Activated T-cell treated with anti-CD3 and anti-CD28 coated beads, Interleukin-2, amount 50 U/mL, for 4 hours (primary cell): Measurements from ENCODE around the gene GLI1. TPM values are rescaled to one million over a fixed set of nuclear protein-coding genes. Genes with fewer than 3 reads are reported as not detected.
A peak's percentile ranks its signal among the peaks of the same experiment; 100 is the strongest.

Source experiments
- ATAC-seq, 2 donors: fragments of 200-7000 bp; cut with Tn5 transposase; one replicate each; pipeline ENCODE4 v1.10.0; 2021
- DNase-seq: peaks from one replicate; pipeline ENCODE4 v3.0.0-alpha.2; 2020
- H3K27me3 Mint-ChIP-seq: one replicate; pipeline ENCODE4 v1.8.0; 2021; ENCODE audit warnings: low read depth, mixed read lengths
- H3K36me3 Mint-ChIP-seq: one replicate; pipeline ENCODE4 v1.8.0; 2022; ENCODE audit warnings: mixed read lengths; ENCODE audit not compliant: insufficient read depth
- H3K4me1 Mint-ChIP-seq: one replicate; pipeline ENCODE4 v1.8.0; 2021; ENCODE audit warnings: low read depth, mixed read lengths
- H3K4me3 Mint-ChIP-seq: one replicate; pipeline ENCODE4 v1.8.0; 2021; ENCODE audit warnings: mild to moderate bottlenecking, moderate library complexity, mixed read lengths
- H3K9me3 Mint-ChIP-seq: one replicate; pipeline ENCODE4 v1.8.0; 2021; ENCODE audit warnings: mixed read lengths
- total RNA-seq, 3 donors: library from RNA; stranded (reverse); gene quantifications; one replicate each; pipeline ENCODE4 v1.2.1, GENCODE V29; 2021

The GLI1 gene
- total RNA-seq, 3 donors from 2014 or later = 0.46 to 1.7 (median 0.65) TPM

DNA sequence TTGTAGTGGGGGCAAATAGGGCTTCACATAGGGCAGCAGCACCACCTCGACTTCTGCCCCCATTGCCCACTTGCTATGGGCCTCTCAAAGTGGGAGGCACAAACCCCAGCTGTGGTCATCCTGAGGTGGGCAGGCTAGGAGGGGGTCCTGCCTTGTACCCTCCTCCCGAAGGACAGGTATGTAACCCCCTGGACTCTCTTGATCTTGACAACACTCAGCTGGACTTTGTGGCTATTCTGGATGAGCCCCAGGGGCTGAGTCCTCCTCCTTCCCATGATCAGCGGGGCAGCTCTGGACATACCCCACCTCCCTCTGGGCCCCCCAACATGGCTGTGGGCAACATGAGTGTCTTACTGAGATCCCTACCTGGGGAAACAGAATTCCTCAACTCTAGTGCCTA is 12.1 kb downstream of the GLI1 start:
- Mint-ChIP-seq H3K4me3 (no peak overlapping the region), H3K9me3 (no peaks in the 10 kb centered on the region), H3K27me3 (no peaks in the 10 kb centered on the region), H3K4me1 (peaks cover 39% of the 10 kb centered on the region), H3K36me3 (peaks cover 32% of the 10 kb centered on the region)
- ATAC-seq = no peak
- DNase-seq = no peak

DNA sequence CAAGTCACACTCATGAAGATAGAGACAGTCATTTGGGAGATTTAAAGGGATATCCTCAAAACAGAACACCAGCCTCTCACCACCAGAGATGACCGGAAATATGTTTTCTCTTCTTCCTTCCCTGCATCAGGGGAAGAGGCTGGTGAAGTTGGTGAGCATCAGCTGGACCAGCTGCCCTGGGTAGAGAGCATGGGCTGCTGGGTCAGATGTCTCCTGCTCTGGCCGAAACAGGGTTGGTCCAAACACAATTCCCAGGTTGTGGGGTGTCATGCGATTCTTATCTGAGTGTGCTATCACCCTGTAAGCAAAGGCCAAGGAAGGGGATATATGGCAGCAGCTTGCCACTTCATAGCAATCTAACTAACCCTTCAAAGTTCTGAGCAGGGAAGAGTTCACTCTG is 12.8 kb downstream of the GLI1 start:
- H3K4me1 Mint-ChIP-seq = peaks cover 47% of the 10 kb centered on the region
- no peak for ATAC-seq
- no peaks in the 10 kb centered on the region for H3K9me3 Mint-ChIP-seq
- H3K27me3 Mint-ChIP-seq = no peaks in the 10 kb centered on the region
- H3K4me3 Mint-ChIP-seq = no peak overlapping the region
- H3K36me3 Mint-ChIP-seq = peaks cover 32% of the 10 kb centered on the region
- no peak for DNase-seq

DNA sequence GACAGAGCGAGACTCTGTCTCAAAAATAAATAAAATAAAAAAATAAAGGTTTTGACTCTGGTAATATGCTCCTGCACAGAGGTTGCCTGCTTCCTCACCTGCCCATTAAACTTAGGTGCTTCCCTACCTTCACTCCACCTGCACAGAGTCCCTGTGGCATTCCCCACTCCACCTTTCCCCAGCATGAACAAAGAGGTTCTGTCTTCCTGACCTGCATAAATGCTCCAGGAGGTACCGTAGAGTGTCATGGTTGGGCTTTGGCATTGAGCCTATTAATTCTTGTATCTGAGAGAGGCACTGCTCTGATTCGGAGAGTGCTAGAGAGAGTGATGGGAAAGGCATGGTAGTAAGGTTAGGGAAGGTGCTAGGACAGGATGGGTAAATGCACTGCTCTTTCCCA is 13.8 kb downstream of the GLI1 start:
- Mint-ChIP-seq H3K9me3 (no peaks in the 10 kb centered on the region), H3K36me3 (peaks cover 22% of the 10 kb centered on the region), H3K27me3 (no peaks in the 10 kb centered on the region), H3K4me1 (peaks cover 54% of the 10 kb centered on the region), H3K4me3 (no peak overlapping the region)
- DNase-seq (no peak), ATAC-seq (no peak)

DNA sequence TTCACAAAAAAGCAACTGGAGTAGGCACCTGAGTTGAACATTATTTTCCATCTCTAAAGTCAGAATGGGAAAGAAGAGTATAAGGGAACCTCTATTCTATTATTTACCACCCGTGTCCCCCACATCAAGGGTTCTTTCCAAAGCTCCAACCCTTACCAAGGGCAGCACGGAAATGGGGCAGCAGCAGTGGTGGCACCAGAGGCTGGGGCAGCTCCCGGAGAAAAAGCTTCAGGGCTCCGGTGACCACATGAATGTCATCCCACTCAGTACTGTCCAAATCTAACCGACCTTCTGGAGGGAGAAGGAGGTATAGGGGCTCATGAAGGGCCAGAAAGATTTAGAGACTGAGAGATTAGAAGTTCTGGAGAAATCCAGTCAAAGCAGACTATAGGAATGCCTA is 14.3 kb downstream of the GLI1 start:
- H3K4me3 Mint-ChIP-seq = peak overlapping the region; percentile 59
- peaks cover 59% of the 10 kb centered on the region for H3K4me1 Mint-ChIP-seq
- no peak for DNase-seq
- H3K9me3 Mint-ChIP-seq = no peaks in the 10 kb centered on the region
- H3K27me3 Mint-ChIP-seq = no peaks in the 10 kb centered on the region
- H3K36me3 Mint-ChIP-seq = peaks cover 20% of the 10 kb centered on the region
- no peak for ATAC-seq

DNA sequence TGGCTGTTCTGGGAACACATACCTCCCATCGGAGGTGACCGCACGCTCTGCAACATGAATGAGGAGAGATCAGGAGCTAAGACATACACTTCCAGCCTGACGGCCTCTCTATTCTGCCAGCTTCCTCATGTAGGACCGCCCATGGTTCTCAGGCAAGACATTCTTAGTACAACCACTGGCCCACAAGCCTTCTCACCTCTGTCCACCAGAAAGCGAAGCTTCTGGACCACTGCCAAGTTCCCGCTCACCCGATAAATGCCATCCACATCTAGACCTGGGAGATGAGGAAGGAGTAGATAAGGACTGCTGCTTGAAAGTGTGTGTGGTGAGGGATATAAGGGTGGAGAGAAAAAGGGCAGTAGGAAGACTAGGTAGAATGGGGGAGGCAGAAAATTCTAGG is 14.8 kb downstream of the GLI1 start:
- ATAC-seq = no peak
- Mint-ChIP-seq H3K36me3 (peaks cover 17% of the 10 kb centered on the region), H3K4me1 (peaks cover 65% of the 10 kb centered on the region), H3K27me3 (no peaks in the 10 kb centered on the region), H3K9me3 (no peaks in the 10 kb centered on the region), H3K4me3 (peak overlapping the region; percentile 59)
- no peak for DNase-seq

DNA sequence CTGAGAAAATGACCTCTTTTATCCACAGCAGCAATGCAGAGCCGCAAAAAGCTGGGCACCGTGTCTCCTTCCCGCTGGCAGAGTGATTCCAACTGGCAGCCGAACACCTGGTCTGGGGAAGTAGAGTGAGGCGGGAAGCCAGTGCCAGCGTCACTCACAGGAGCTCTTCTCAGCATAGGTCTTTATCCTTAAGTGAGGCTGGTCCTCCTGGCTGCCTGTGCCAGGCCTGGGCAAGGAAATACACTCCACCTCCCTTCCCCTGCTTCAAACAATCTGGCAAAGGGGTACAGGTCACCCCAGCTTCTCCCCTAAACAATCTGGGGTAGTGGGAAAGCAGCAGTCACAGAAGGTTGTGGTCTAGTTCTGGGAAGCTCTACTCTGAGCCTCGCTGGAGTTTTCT is 15.3 kb downstream of the GLI1 start:
- no peak for DNase-seq
- ATAC-seq = no peak
- peaks cover 17% of the 10 kb centered on the region for H3K36me3 Mint-ChIP-seq
- H3K27me3 Mint-ChIP-seq = no peaks in the 10 kb centered on the region
- H3K4me3 Mint-ChIP-seq = peak overlapping the region; percentile 59
- H3K9me3 Mint-ChIP-seq = no peaks in the 10 kb centered on the region
- peaks cover 69% of the 10 kb centered on the region for H3K4me1 Mint-ChIP-seq

DNA sequence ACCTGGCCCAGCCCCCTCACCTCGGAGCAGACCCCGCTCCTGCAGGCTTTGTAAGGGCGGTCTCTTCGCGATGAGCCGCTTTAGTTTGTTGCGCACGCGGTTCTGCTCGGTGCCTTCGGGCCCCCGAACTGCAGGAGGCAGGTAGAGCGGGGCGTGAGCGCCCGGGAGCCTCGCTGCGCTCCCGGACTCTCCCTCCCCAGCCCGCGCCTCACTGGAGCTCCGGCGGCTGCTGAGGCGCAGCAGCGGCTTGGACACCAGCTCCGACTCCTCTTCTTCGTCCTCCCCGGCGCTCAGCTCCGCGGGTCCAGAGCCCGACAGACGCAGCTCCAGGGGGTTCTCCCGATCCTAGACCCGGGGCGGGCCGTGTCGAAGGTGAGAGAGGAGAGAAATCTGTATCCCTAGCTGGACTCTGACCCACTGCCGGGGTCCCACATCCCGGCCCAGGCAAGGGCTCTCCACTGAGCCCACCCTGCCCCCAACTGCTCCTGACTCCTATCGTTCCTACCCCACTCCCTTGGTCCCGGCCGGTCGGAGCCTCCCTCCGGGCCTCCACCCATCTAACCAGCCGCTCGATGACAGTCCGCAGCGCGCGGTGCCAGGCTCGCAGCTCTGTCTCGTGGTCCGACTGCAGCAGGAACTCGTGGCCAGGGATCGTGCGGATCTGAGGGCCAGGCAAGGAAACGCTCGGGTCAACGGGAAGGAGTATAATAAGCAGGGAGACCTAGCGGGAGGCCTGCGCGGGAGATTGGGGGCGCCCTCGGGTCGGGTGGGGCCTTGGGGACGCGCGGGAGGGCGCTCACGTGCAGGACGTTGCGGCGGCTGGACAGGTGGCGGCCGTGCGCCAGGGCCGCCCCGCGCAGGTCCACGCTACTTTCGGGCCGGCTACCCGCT is 15.9 kb downstream of the GLI1 start:
- H3K4me1 Mint-ChIP-seq = peaks cover 75% of the 10 kb centered on the region
- ATAC-seq = peak; percentile 0 to 1
- peaks cover 17% of the 10 kb centered on the region for H3K36me3 Mint-ChIP-seq
- peak overlapping the region; percentile 91 for H3K4me3 Mint-ChIP-seq
- DNase-seq = no peak
- no peaks in the 10 kb centered on the region for H3K27me3 Mint-ChIP-seq
- H3K9me3 Mint-ChIP-seq = no peaks in the 10 kb centered on the region

DNA sequence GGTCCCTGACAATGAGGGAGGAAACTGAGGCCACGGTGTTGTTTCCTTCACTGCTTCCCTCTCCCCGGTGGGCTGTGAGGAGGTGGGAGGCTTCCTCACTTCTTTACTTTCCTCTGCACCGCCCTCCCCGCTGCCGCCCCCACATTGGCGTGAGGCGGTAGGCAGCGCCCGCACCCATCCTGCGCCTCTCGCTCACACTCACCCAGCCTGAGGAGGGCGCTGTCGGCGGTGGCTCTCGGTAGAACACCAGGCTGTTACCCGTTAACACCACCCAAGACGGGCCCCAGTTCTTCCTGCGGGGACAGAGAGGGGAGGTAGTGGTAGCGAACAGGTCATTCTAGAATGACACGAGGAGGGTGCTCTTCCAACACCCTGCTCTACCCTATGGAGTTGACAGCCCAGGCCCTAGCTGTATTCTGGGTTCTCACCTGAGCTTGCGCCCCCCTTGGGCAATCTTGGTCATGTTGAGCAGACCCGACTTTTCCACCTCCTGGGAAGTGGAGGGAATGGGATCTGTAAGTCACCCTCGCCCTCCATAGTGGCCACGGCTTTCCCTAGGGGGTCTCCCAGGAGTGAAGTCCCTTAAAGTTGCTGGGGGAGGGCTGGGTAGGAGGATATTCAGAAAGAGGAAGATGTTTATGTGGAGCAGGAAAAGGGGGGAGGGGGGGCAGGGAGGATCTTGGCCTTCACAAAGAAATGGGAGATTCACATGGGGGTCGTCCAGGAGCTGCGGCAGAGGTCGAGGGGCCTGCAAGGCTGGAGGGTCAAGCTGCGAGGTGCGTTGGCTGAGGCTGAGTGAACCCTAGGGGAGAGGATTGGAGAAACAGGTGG is 16.8 kb downstream of the GLI1 start:
- H3K27me3 Mint-ChIP-seq = no peaks in the 10 kb centered on the region
- H3K4me1 Mint-ChIP-seq = peaks cover 84% of the 10 kb centered on the region
- no peaks in the 10 kb centered on the region for H3K9me3 Mint-ChIP-seq
- peak overlapping the region; percentile 91 for H3K4me3 Mint-ChIP-seq
- ATAC-seq = peak; percentile 49 to 55
- peak; percentile 67 for DNase-seq
- H3K36me3 Mint-ChIP-seq = peaks cover 17% of the 10 kb centered on the region

DNA sequence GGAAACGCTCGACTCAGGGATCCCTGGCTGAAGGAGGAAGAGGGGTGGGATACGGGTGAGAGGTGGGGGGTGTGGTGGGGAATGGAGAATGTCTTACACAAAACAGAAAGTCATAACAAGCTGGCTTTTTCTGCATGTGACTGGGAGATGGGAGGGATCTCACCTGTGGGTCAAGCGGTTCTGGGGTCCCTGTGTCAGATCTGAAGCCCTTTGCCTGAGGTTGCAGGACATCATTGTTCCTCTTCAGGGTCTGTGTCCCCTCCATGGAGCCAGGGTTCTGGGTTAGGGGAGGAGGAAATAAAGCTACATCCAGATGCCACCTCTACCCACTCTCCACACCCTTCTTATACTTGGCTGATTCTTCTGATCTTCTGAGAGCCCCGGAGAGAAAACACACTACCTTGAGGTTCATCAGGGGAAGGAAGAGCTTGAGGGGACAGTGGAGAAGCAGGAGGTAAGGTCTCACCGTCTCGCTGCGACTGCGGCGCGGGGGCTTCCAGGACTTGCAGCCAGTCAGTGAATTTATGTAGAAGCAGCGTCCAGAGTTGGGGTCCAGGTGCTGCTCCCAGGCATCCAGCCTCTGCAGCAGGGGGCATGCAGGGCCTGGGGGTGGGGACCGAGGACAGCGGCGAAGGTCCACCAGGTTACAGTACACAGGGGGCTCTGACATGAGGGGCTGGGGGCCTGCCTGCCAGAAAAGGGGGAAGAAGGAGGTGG is 17.6 kb downstream of the GLI1 start:
- no peak for DNase-seq
- H3K36me3 Mint-ChIP-seq = peaks cover 14% of the 10 kb centered on the region
- peak overlapping the region; percentile 91 for H3K4me3 Mint-ChIP-seq
- no peak for ATAC-seq
- H3K9me3 Mint-ChIP-seq = no peaks in the 10 kb centered on the region
- no peaks in the 10 kb centered on the region for H3K27me3 Mint-ChIP-seq
- H3K4me1 Mint-ChIP-seq = peaks cover 87% of the 10 kb centered on the region

DNA sequence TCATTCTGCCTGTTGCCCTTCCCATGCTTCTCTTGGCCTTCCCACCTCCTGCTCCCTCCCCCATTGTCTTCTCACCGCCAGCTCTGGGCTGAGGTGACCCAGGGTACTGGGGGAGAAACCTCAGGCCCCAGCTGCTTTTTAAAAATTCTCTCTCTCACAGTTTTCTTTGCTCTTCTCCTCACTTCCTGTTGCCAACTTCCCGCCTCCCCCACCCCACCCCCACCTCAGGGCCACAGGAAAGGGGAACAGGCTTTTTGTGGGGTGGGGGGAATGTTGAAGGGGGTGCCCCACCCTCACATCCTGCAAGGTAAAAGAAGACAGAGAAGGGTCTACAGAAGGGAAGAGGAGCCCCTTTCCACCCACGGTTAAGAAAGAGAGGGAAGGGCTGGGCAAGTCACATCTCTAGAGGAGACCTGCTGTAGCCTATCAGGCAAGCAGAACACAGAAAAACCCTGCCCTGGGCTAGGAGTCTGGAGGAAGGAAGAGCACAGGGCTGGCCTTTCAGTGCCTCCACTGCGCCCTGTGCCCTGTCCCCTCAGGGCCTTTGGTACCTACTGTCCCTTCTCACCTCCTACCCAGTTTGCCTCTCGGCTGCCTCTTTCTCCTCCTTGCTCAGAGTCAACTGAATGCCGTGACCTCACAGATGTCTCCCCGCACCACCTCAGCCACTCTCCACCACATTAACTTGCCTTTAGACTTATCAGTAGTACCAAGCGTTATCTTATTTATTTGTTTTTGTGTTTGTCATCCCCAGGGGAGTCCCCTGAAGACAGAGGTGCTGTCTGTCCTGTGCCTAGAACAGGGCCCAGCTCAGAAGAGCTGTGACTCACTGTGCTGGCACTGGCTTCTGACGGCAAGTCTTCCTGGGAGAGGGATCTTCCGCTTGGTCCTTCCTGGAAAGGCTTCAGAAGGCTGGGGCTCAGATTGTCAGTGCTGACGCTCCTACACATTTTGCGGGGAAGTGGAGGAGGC is 18.4 kb downstream of the GLI1 start:
- Mint-ChIP-seq H3K4me1 (peaks cover 81% of the 10 kb centered on the region), H3K36me3 (peaks cover 14% of the 10 kb centered on the region), H3K4me3 (peak overlapping the region; percentile 91), H3K9me3 (no peaks in the 10 kb centered on the region), H3K27me3 (no peaks in the 10 kb centered on the region)
- peak; percentile 42 to 46 for ATAC-seq
- DNase-seq = peak; percentile 50

DNA sequence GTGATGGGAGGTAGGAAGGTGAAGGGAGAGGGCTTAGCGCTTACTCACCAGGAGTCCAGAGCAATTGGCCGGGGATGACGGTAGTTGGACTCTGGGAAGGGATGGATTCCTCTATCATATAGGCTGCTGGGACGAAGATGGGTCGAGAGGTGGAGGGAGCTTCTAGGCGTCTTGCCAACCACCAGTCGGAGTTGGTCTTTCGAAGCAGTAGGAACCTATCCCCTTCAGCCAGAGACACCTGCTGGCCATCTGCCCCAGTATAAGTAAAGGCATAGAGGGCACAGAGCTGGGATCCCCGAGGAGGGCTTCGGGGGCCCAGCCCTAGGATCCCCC is 19.4 kb downstream of the GLI1 start:
- no peak for ATAC-seq
- Mint-ChIP-seq H3K4me1 (peaks cover 80% of the 10 kb centered on the region), H3K27me3 (no peaks in the 10 kb centered on the region), H3K36me3 (peaks cover 12% of the 10 kb centered on the region), H3K9me3 (no peaks in the 10 kb centered on the region), H3K4me3 (peak overlapping the region; percentile 91)
- no peak for DNase-seq

DNA sequence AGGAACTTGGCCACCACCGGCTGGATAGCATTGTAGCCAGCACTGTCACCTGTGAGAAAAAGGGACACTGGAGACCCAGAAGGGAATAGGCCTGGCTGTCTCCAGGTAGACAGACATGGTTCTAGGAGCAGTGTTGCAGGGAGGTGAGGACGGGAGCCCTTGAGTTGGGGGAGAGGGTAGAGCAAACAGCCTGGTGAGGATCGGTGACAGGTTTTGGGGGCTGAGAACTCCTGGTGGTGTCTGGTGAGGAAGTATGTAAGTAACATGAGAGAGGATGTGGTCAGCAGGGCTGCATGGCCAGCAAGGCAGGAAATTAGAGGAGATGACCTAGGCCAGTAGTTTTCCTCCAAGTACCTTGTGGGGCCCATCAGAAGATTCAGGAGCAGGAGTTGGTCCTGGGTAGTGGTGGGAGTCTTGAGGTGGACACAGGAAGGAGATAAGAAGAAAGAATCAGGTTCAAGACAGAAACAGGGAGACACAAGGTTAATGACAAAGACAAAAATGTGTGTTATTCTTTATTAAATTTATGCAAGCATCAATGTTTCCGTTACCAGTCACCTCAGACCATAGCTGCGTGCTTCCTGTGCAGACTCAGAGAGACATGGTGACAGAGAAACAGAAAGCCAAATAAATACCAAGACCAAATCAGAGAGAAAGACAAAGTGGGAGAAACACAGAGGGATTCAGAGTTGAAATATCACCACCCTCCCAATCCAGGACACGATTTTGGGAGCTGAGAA is 20.0 kb downstream of the GLI1 start, which contains the start of gene ARHGAP9:
ARHGAP9 (minus strand) TSS at position 491 of the 740 bp plus-strand sequence; CDS start at position 31, 460 bp downstream.
- Mint-ChIP-seq H3K9me3 (no peaks in the 10 kb centered on the region), H3K27me3 (no peaks in the 10 kb centered on the region), H3K4me3 (peak within 1 kb of the TSS; percentile 91), H3K4me1 (peaks cover 75% of the 10 kb centered on the region), H3K36me3 (peaks cover 7% of the 10 kb centered on the region)
- DNase-seq (peak; percentile 52), ATAC-seq (peak; percentile 59 to 64)

DNA sequence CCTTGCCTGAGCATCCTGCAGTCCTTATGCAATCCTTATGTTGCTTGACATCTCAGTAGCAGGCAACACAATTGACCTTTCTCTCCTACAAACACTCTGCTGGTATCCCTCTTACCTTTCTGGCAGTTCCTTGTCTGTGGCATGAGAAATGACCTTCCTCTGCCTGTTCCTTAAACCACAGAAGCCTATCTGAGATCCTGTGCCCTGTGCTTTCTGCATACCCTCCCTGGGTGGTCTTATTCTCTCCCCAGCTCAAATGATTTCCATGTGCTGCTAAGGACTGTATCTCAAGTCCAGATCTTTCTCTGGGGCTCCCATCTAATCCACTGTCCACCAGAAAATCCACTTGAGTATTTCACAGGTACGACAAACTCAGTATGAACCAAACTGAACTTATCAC is 22.1 kb downstream of the GLI1 start:
- H3K4me1 Mint-ChIP-seq = peaks cover 59% of the 10 kb centered on the region
- no peak for ATAC-seq

More for the DNA sequence above, 22.1 kb downstream of the GLI1 start:
- no peak for DNase-seq
- no peaks in the 10 kb centered on the region for H3K9me3 Mint-ChIP-seq
- H3K36me3 Mint-ChIP-seq = peaks cover 5% of the 10 kb centered on the region
- no peaks in the 10 kb centered on the region for H3K27me3 Mint-ChIP-seq
- H3K4me3 Mint-ChIP-seq = no peak overlapping the region
